HepG2 (cell line): ENCODE measurements around the gene SAXO2. TPM values are rescaled to one million over a fixed set of nuclear protein-coding genes. Genes with fewer than 3 reads are reported as not detected.

ENCODE experiments used
- BCLAF1 ChIP-seq: fragments of 450-650 bp; IDR thresholded peaks from 2 replicates; pipeline ENCODE4 v1.6.1; 2017; ENCODE audit warnings: mild to moderate bottlenecking
- CREBL2 ChIP-seq: sonication (generic); formaldehyde crosslinking; IDR thresholded peaks from 2 replicates; pipeline ENCODE4 v1.8.1; 2023; ENCODE audit warnings: missing genetic modification reagents, mild to moderate bottlenecking, borderline replicate concordance
- ETV5 ChIP-seq: IDR thresholded peaks from 2 replicates; pipeline ENCODE4 v1.6.1; 2018; ENCODE audit warnings: missing biosample characterization, missing genetic modification reagents, inconsistent platforms, borderline replicate concordance
- HDAC6 ChIP-seq: fragments of 200-600 bp; sonication (generic); IDR thresholded peaks from 2 replicates; pipeline ENCODE4 v1.7.0; 2017; ENCODE audit warnings: mild to moderate bottlenecking, antibody characterized with exemption, low read length, low read depth
- HOXA9 ChIP-seq: sonication (generic); formaldehyde crosslinking; IDR thresholded peaks from 2 replicates; pipeline ENCODE4 v1.8.1; 2022; ENCODE audit warnings: missing genetic modification reagents, mild to moderate bottlenecking, moderate library complexity, borderline replicate concordance
- IRX3 ChIP-seq: sonication (generic); formaldehyde crosslinking; IDR thresholded peaks from 2 replicates; pipeline ENCODE4 v1.8.1; 2023; ENCODE audit warnings: mild to moderate bottlenecking, low read depth, missing genetic modification reagents, borderline replicate concordance
- MLX ChIP-seq: IDR thresholded peaks from 2 replicates; pipeline ENCODE4 v1.6.1; 2016
- MXI1 ChIP-seq: IDR thresholded peaks from 3 replicates; pipeline ENCODE4 v1.6.1; 2012; ENCODE audit warnings: low read depth, low read length, inconsistent platforms, borderline replicate concordance
- NCOA5 ChIP-seq: sonication (generic); formaldehyde crosslinking; IDR thresholded peaks from 2 replicates; pipeline ENCODE4 v1.4.0; 2020; ENCODE audit warnings: missing genetic modification reagents
- SMYD3 ChIP-seq: sonication (generic); formaldehyde crosslinking; IDR thresholded peaks from 2 replicates; pipeline ENCODE4 v1.8.1; 2023; ENCODE audit warnings: mild to moderate bottlenecking, missing genetic modification reagents
- STAT5B ChIP-seq: sonication (generic); formaldehyde crosslinking; IDR thresholded peaks from 2 replicates; pipeline ENCODE4 v1.4.0; 2020; ENCODE audit warnings: missing genetic modification reagents
- TAF1 ChIP-seq: sonication (generic); formaldehyde crosslinking; IDR thresholded peaks from 2 replicates; pipeline ENCODE4 v1.4.0; 2020; ENCODE audit warnings: missing genetic modification reagents
- ZHX2 ChIP-seq, 2 experiments: sonication (generic) in 1 of 2; formaldehyde crosslinking in 1 of 2; IDR thresholded peaks; 2 replicates each; pipeline versions ENCODE4 v1.6.1 to v1.9.0; 2014 to 2022; ENCODE audit warnings: antibody characterized with exemption in 1 of 2, borderline replicate concordance in 1 of 2, inconsistent platforms in 1 of 2, low read depth in 1 of 2, missing genetic modification reagents in 1 of 2
- ZNF101 ChIP-seq: sonication (generic); formaldehyde crosslinking; IDR thresholded peaks from 2 replicates; pipeline ENCODE4 v1.4.0; 2020; ENCODE audit warnings: mild to moderate bottlenecking, low read depth, missing genetic modification reagents, borderline replicate concordance
- ZNF335 ChIP-seq: sonication (generic); formaldehyde crosslinking; IDR thresholded peaks from 2 replicates; pipeline ENCODE4 v1.4.0; 2020; ENCODE audit warnings: missing genetic modification reagents
- ZNF451 ChIP-seq: sonication (generic); formaldehyde crosslinking; IDR thresholded peaks from 2 replicates; pipeline ENCODE4 v1.5.0; 2020; ENCODE audit warnings: mild to moderate bottlenecking, missing genetic modification reagents
- ZNF550 ChIP-seq: sonication (generic); formaldehyde crosslinking; IDR thresholded peaks from 2 replicates; pipeline ENCODE4 v1.4.0; 2020; ENCODE audit warnings: mild to moderate bottlenecking, missing genetic modification reagents, borderline replicate concordance
- ZNF569 ChIP-seq: sonication (generic); formaldehyde crosslinking; IDR thresholded peaks from 2 replicates; pipeline ENCODE4 v1.5.0; 2020; ENCODE audit warnings: mild to moderate bottlenecking, missing genetic modification reagents, moderate library complexity, borderline replicate concordance
- ZNF773 ChIP-seq: sonication (generic); formaldehyde crosslinking; IDR thresholded peaks from 2 replicates; pipeline ENCODE4 v1.4.0; 2020; ENCODE audit warnings: missing genetic modification reagents, borderline replicate concordance
- ZSCAN29 ChIP-seq: sonication (generic); formaldehyde crosslinking; conservative IDR thresholded peaks from 2 replicates; pipeline ENCODE4 v1.4.0; 2020; ENCODE audit warnings: mild to moderate bottlenecking, missing genetic modification reagents
- ZSCAN30 ChIP-seq: sonication (generic); formaldehyde crosslinking; IDR thresholded peaks from 2 replicates; pipeline ENCODE4 v1.5.0; 2020; ENCODE audit warnings: mild to moderate bottlenecking, missing genetic modification reagents
- polyA plus RNA-seq, 8 experiments: library from polyadenylated mRNA; depleted of rRNA in 3 of 8; stranded (reverse) in 7 of 8; unstranded in 1 of 8; fragments of >200 nt; fragmentation: Illumina TruSeq in 4 of 8; extraction: Trizol in 4 of 8; gene quantifications; 2 replicates each; pipeline versions ENCODE4 v1.2.1 to v1.2.3, GENCODE V29; 2011 to 2016; ENCODE audit warnings: low read depth in 4 of 8, missing spikeins in 1 of 8, mixed read lengths in 1 of 8; ENCODE audit not compliant: insufficient read depth in 1 of 8
- total RNA-seq, 5 experiments: library from RNA; depleted of rRNA; stranded (reverse); fragments of >200 nt; fragmentation: Illumina TruSeq; extraction: Trizol; gene quantifications; 2 replicates each; pipeline ENCODE4 v1.2.3, GENCODE V29; 2016; ENCODE audit warnings: low read depth in 1 of 5

Gene SAXO2
- total and polyA plus RNA-seq, 2 of the 13 experiments (the other 11 are each of a cell fraction or from before 2014, with no cell fraction given) = 0.01 to 1.5 TPM

GRCh38 chr15:82263350-82263749, 732 bp downstream of the SAXO2 start (continued):
- TF ChIP-seq ZNF550 (CRISPR knock-in tag) = no peak
- TF ChIP-seq IRX3 = no peak
- TF ChIP-seq NCOA5 (CRISPR knock-in tag) = no peak
- no peak for TF ChIP-seq ZSCAN29 (CRISPR knock-in tag)
- no peak for TF ChIP-seq HOXA9 (CRISPR knock-in tag)
- no peak for TF ChIP-seq CREBL2 (CRISPR knock-in tag)
- no peak for TF ChIP-seq ZNF451
- 0 out of 2 replicates have a peak, but pooled peaks have one; percentile 73 for TF ChIP-seq STAT5B (CRISPR knock-in tag)
- TF ChIP-seq MLX (CRISPR knock-in tag) = peak; percentile 64; the same call in 1 of the 2 replicates
- TF ChIP-seq ZNF335 (CRISPR knock-in tag) = no peak
- TF ChIP-seq ZNF569 (CRISPR knock-in tag) = no peak
- peak; percentile 44; the same call in 1 of the 3 replicates for TF ChIP-seq MXI1
- no peak for TF ChIP-seq BCLAF1
- no peak for TF ChIP-seq ZNF101 (CRISPR knock-in tag)
- no peak for TF ChIP-seq ZHX2 (IDR thresholded peaks at IDR 0.05; ENCODE audit: low read depth)
- no peak for TF ChIP-seq ZHX2 (CRISPR knock-in tag; IDR thresholded peaks at IDR 0.05; ENCODE audit: borderline replicate concordance)
- no peak for TF ChIP-seq HDAC6
- TF ChIP-seq SMYD3 (CRISPR knock-in tag) = no peak
- peak; percentile 62; the same call in 1 of the 2 replicates for TF ChIP-seq ETV5 (CRISPR knock-in tag)
- no peak for TF ChIP-seq TAF1
- TF ChIP-seq ZNF773 (CRISPR knock-in tag) = no peak
- TF ChIP-seq ZSCAN30 (CRISPR knock-in tag) = no peak
